Stimulated activated naive CD8-positive, alpha-beta T cell treated with anti-CD3 and anti-CD28 coated beads, Interleukin-15, Interleukin-2, amounts not matched to agents 100 ng/mL and 50 ng/mL, for 24 hours (primary cell): ENCODE measurements around the gene MIDN.

Experiments used
- H3K27ac Mint-ChIP-seq: one replicate; pipeline ENCODE4 v1.8.0; 2021; ENCODE audit warnings: mild to moderate bottlenecking, mixed read lengths
- H3K27me3 Mint-ChIP-seq: one replicate; pipeline ENCODE4 v1.8.0; 2021; ENCODE audit warnings: mixed read lengths
- H3K36me3 Mint-ChIP-seq: one replicate; pipeline ENCODE4 v1.8.0; 2021; ENCODE audit warnings: low read depth, mixed read lengths
- H3K4me1 Mint-ChIP-seq: one replicate; pipeline ENCODE4 v1.8.0; 2021; ENCODE audit warnings: low read depth, mixed read lengths
- H3K4me3 Mint-ChIP-seq: one replicate; pipeline ENCODE4 v1.8.0; 2021; ENCODE audit warnings: mild to moderate bottlenecking, mixed read lengths
- H3K9me3 Mint-ChIP-seq: one replicate; pipeline ENCODE4 v1.8.0; 2021; ENCODE audit warnings: mixed read lengths

Gene MIDN

DNA sequence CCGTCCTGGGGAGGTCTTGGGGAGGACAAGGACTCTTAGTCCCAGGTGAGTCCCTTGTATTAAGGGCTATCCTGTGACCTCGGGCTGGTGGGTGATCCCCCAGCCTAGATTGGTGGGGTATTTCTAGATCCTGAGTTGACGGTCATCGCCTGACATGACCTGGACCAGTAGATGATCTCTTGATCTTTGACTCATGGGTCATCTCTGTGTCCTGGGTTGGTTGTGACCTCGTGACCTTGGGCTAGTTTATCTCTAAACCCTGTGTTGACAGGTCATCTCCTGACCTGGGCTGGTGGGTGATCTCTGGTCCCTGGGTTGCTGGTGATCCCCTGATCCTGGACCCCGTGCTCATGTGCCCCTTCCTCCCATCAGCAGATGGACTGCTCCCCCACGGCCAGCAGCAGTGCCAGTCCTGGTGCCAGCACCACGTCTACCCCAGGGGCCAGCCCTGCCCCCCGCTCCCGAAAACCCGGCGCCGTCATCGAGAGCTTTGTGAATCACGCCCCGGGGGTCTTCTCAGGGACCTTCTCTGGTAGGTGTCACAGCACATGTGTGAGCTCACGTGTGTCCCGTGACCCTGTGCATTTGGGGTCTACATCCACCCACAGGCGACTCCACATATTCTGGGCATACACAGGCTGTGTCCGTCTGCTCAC, 6.3 kb downstream of the MIDN start:
- Mint-ChIP-seq H3K4me1 (peaks cover 45% of the 10 kb centered on the region), H3K27me3 (no peaks in the 10 kb centered on the region), H3K27ac (peak overlapping the region; percentile 85), H3K9me3 (no peaks in the 10 kb centered on the region), H3K4me3 (peak overlapping the region; percentile 20), H3K36me3 (peaks cover 39% of the 10 kb centered on the region)

DNA sequence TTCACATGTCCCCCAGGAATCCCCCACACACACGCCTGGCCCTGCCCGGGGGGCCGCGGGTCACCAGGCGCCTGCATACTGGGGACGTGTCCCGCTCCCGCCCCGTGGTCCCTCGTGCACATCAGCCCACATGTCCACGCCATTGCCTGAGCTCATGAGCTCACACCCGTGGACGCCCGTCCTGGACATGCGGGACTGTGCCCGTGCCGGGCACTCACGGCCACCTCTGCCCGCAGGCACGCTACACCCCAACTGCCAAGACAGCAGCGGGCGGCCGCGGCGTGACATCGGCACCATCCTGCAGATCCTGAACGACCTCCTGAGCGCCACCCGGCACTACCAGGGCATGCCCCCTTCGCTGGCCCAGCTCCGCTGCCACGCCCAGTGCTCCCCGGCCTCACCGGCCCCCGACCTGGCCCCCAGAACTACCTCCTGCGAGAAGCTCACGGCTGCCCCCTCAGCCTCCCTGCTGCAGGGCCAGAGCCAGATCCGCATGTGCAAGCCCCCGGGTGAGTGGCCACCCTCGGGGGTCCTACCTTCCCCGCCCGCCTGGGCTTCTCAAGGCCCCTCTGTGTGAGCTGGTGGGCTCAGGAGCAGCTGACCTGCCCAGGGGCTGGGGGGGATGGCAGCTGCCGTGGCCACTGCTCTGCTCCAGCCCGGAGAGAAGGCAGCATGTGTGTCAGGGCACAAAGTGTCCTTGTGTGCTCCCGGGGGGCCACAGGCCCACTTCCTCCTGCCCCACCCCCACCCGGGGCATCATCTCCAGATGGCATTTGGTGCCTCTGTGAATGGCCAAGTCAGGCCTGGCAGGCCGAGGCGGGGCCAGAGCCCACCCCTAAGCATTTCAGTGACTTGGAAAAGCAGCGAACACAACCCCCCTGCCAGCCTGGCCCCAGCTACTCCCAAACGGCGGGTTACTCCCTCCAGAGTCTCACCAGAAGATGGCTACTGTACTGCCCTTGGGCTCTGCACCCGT, 7.1 kb downstream of the MIDN start:
- Mint-ChIP-seq H3K4me3 (no peak overlapping the region), H3K4me1 (peaks cover 50% of the 10 kb centered on the region), H3K27me3 (no peaks in the 10 kb centered on the region), H3K27ac (peak overlapping the region; percentile 85), H3K9me3 (no peaks in the 10 kb centered on the region), H3K36me3 (peaks cover 39% of the 10 kb centered on the region)

DNA sequence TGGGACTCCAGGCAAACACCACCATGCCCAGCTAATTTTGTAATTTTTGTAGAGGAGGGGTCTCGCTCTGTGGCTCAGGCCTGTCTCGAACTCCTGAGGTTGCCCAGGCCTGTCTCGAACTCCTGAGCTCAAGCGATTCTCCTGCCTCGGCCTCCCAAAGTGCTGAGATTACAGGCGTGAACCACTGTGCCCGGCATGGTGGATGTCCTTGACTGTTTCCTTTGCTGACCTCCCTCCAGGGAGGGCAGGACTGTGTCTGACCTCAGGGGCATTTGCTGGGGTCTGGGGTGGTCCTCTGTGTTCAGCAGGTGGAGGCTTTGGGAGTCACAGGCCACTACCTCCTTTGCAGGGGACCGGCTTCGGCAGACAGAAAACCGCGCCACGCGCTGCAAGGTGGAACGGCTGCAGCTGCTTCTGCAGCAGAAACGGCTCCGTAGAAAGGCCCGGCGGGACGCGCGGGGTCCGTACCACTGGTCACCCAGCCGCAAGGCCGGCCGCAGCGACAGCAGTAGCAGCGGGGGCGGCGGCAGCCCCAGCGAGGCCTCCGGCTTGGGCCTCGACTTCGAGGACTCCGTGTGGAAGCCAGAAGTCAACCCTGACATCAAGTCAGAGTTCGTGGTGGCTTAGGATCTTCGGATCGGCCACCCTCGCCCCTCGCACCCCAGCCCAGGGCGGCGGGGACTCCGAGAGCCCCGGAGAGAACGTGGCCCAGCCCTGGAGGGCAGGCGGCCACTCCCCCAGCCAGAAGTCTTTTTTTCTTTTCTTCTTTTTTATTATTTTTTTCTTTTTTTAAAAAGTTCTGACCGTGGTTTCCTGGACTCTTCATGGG, 8.5 kb downstream of the MIDN start:
- Mint-ChIP-seq H3K9me3 (no peaks in the 10 kb centered on the region), H3K4me3 (peak overlapping the region; percentile 58), H3K4me1 (peaks cover 58% of the 10 kb centered on the region), H3K27me3 (no peaks in the 10 kb centered on the region), H3K36me3 (peaks cover 32% of the 10 kb centered on the region), H3K27ac (peak overlapping the region; percentile 93)

DNA sequence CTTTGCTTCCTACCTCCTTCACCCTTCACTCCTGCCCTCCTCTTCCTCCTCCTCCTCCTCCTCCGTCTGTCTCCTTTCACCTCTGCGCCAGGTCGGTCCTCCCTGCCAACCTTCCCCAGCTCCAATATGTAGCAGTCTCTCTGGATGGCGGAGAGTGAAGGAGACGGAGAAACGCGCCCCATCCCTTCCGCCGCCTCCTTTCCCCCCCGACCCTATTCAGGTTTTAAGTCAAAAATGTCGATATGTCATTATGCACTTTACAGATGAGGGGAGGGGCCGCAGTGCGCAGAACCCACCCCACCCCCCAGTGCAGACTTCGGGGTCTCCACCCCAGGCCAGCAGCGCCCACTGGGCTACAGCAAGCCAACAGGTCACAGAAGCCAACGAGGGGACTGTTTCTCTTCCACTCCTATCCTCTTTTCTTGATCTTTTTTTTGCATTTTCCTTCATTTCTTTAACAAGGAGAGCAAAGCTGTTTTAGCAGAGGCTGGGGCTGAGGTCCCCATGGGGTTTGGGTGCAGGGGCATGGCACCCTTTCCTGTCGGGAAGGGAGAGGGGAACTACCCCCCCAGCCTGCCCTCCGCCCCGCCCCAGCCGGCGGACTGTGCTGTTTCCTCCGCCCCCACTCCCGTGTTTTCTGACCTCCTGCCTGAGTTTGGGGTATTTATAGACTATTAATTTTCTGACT, 9.2 kb downstream of the MIDN start:
- peaks cover 62% of the 10 kb centered on the region for H3K4me1 Mint-ChIP-seq
- H3K27me3 Mint-ChIP-seq, result no peaks in the 10 kb centered on the region
- no peaks in the 10 kb centered on the region for H3K9me3 Mint-ChIP-seq
- peak overlapping the region; percentile 93 for H3K27ac Mint-ChIP-seq
- peak overlapping the region; percentile 58 for H3K4me3 Mint-ChIP-seq
- peaks cover 26% of the 10 kb centered on the region for H3K36me3 Mint-ChIP-seq

DNA sequence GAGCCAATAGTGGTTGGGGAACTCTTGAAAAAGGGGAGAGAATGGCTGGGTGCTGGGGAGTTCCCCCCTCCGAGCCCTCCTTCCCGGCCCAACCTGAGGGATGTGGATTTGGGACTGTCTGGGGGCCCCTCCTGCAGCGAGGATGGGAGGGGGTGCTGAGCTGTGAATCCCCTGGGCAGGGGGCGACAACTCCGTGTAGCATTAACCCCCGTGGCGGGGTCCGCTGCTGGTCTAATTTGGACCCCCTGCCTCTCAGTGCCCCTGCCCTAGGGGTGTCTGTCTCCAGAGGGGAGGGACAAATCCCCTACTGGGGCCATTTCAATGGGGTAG, 9.7 kb downstream of the MIDN start:
- Mint-ChIP-seq H3K4me1 (peaks cover 66% of the 10 kb centered on the region), H3K27ac (peak overlapping the region; percentile 93), H3K36me3 (peaks cover 26% of the 10 kb centered on the region)

DNA sequence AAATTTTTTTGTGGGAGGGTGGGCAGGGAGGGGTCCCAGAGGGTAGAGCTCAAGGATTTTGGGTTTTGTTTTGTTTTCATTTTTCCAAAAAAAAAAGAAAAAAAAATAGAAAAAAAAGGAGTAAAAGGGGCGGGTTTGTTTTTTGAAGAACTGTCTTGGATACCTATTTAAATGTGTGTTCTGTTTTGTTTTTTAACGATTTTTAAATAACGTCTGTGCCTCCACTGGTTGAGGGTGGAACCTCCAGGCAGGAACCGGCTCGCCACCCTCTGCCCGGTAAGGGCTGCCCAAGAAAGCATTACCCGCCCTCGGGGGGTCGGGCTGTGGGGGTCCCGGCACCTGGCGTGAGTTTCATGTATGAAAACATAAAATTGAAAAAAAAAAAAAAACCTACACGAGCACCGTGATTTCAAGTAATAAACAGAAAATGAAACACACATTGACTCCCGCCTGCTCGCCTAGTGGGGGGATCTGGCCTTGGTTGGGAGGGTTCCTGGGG, 10.4 kb downstream of the MIDN start:
- peaks cover 25% of the 10 kb centered on the region for H3K36me3 Mint-ChIP-seq
- peaks cover 65% of the 10 kb centered on the region for H3K4me1 Mint-ChIP-seq
- peak overlapping the region; percentile 85 for H3K4me3 Mint-ChIP-seq
- H3K27ac Mint-ChIP-seq, result peak overlapping the region; percentile 93
- no peaks in the 10 kb centered on the region for H3K9me3 Mint-ChIP-seq
- no peaks in the 10 kb centered on the region for H3K27me3 Mint-ChIP-seq

More for the DNA sequence above, 9.7 kb downstream of the MIDN start:
- Mint-ChIP-seq H3K27me3 (no peaks in the 10 kb centered on the region), H3K4me3 (peak overlapping the region; percentile 58), H3K9me3 (no peaks in the 10 kb centered on the region)

DNA sequence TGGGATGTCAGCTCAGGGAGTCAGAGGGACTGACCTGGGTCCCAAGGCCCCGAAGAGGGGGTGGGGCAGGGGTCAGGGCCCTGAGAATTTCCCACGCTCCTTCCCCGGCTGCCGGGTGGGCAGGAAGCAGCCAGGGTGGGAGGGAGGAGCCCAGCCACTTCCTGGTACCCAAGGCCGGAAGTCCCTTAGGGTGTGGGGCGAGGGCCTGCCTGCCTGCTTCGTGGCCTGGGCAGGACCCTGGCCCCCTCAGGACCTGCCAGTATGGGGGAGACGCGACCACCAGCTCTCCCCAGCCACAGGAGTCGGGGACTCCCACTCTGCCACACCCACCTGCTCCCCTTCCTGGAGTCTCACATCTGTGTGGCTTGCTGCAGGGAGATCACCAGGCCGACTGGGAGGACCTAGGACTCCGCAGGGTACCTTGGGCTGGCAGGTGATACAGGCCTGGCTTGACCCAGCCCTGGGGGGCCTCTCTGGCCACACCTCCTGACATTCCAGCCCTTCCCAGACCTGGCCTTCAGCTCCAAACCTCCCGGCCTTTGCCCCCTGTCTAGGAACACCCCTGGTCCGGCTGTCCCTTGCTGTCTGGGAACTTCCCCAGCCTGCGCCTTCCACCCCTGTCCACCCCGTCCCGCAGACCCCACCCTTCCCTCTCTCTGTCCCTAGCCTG, 11.0 kb downstream of the MIDN start:
- no peaks in the 10 kb centered on the region for H3K27me3 Mint-ChIP-seq
- peak overlapping the region; percentile 93 for H3K27ac Mint-ChIP-seq
- no peaks in the 10 kb centered on the region for H3K9me3 Mint-ChIP-seq
- H3K4me1 Mint-ChIP-seq, result peaks cover 70% of the 10 kb centered on the region
- H3K4me3 Mint-ChIP-seq, result peak overlapping the region; percentile 85
- peaks cover 25% of the 10 kb centered on the region for H3K36me3 Mint-ChIP-seq

DNA sequence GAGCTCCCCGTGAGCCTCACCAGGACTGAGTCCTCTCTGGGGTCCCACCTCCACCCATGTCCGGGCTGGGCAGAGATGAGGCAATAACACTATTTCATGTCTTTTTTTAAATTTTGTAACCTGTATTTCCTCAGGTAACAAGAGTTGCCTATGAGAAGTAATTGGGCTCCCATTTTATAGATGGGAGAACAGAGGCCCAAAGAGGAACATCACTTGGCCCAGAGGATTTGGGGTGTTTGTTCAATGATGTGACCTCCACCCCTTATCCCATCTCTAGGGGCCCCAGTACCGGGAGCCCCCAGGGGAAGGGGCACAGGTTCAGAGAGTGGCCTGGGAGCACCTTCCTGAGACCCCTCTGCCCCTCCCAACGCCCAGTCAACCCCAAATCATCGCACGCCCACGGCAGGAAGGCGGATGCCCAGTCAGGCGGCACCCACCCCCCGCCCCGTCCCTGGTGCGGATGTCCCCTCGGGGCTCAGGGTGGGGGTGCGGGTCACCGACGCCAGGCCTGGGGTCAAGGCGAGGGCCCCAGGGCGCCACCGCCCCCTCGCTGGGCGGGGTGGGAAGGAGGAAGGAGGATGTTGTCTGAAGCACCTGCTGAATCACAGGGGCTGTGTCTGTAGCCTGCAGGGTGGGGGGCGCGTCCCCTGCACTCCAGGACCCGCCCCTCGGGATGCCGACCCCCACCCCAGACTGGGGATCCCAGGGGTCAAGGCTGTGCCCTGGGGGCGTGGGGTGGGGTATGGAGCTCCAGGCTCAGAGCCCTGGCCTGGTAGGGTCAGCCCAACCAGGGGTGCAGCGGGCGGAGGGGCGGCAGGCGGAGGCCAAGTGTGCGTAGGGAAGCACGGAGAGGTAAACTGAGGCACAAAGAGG, 11.7 kb downstream of the MIDN start:
- Mint-ChIP-seq H3K4me3 (peak overlapping the region; percentile 85), H3K36me3 (peaks cover 18% of the 10 kb centered on the region)

DNA sequence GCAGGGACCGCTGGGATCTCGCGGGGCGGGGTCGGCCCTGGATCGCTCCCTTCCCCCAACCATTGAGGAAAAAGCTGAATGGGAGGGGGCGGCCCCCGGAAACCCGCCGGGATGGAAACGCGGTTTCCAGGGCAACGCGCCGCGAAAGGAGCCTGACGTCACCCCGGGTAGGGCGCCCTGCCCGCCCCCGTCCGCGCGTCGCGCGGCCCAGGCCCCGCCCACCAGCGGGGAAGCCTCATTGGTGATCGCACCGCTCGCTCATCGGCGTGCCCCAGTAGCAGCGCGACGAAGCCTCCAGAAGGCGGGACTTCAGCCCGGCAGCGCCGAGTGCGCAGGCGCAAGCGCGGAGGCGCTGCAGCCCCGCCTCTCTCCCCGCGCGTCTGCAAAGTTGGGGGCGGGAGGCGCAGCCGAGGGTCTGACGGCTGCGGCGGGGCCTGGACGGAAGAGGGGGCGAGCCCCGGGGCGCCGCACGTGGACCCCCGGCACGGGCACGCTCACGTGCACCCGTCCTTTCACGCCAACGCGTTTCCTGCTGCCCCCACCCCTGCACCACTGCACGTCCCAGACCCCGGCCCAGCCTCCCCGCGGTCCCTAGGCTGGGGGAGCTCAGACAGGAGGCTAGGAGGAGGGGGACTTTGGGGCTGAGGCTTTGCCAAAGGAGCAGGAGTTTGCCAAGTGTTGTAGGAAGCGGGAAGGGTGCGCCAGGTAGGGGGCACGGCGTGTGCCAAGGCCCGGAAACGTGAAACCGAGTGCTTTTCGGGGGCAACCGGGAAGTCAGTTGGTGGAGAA, 12.6 kb downstream of the MIDN start:
- Mint-ChIP-seq H3K36me3 (peaks cover 14% of the 10 kb centered on the region), H3K27ac (peak overlapping the region; percentile 93), H3K4me3 (peak overlapping the region; percentile 97), H3K4me1 (peaks cover 76% of the 10 kb centered on the region), H3K9me3 (no peaks in the 10 kb centered on the region), H3K27me3 (no peaks in the 10 kb centered on the region)

More for the DNA sequence above, 11.7 kb downstream of the MIDN start:
- H3K27ac Mint-ChIP-seq, result peak overlapping the region; percentile 93
- no peaks in the 10 kb centered on the region for H3K9me3 Mint-ChIP-seq
- peaks cover 68% of the 10 kb centered on the region for H3K4me1 Mint-ChIP-seq
- H3K27me3 Mint-ChIP-seq, result no peaks in the 10 kb centered on the region

DNA sequence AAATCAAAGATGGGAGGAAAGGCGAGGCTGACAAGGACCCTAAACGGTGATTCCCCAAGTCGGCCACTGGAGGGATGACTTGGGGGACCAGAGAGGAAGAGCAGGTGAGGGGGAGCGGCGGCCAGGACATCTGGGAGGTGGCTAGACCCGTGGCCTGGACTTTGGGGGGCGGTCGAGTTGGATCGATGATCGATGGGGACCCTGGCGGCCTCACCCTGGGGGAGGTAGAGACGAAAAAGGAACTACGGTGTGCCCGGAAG, 13.1 kb downstream of the MIDN start:
- H3K9me3 Mint-ChIP-seq, result no peaks in the 10 kb centered on the region
- H3K27ac Mint-ChIP-seq, result peak overlapping the region; percentile 93
- H3K36me3 Mint-ChIP-seq, result peaks cover 12% of the 10 kb centered on the region
- H3K4me3 Mint-ChIP-seq, result peak overlapping the region; percentile 97
- no peaks in the 10 kb centered on the region for H3K27me3 Mint-ChIP-seq
- peaks cover 76% of the 10 kb centered on the region for H3K4me1 Mint-ChIP-seq

DNA sequence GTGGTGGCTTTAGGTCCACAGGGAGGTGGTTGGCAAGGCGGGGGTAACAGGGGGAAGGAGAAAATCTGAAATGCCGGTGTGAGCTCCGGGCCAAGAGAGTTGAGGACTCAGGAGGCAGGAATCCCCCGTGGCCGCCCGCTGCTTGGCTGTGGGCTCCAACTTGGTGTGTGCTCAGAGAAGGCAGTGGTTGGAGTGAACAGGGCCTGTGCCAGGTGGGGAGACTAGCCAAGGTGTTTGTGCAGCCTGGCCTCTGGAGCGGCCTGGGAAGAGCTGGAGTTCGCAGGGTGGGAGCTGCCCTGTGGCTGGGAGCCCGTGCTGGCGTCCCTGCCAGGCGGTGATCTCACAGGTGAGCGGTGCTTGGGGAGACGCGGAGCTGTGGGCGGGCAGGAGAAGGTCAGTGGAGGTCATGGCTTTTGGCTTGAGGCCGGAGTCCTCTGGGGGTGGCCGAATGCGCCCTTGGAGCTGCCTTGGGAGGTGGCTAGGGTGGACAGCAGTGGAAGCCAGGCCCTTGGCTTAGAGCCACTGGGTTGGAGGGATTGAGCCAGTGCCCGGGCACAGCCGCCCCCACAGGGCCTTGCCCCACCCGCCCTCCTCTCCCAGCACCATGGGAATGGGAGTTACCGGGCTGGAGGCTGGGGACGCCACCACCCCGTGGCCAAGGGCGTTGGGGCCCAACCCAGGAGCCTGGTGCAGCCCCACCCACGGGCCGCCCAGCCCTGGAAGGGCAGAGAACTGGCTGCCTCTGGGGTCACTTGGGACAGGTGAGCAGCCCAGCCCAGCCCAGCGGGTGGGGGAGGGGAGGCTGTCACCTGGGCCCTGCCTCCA, 13.6 kb downstream of the MIDN start:
- Mint-ChIP-seq H3K4me1 (peaks cover 73% of the 10 kb centered on the region), H3K36me3 (peaks cover 10% of the 10 kb centered on the region), H3K4me3 (peak overlapping the region; percentile 97)

DNA sequence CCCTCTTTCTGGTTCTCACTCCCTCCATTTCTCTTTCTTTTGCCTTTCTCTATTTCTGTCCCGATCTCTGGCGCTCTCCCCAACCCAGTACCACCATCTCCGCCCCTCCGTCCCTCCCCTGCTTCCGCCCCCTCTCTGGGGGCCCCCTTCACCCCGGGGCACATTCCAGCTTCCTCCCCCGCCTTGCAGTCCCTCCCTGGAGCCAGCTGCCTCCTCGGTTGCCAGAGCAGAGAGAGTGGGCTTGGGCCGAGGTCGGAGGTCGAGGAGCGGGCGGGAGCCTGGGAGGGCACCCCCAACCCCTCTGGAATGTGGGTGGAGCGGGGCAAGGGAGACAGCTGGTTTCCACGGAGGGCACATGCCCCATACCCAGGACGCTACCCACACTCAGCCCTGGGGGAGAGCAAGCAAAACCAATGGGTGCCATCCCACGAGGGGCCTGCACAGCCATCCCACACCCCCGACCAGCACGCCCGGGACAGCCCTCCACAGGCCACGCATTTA, 14.3 kb downstream of the MIDN start:
- H3K9me3 Mint-ChIP-seq, result no peaks in the 10 kb centered on the region
- peaks cover 6% of the 10 kb centered on the region for H3K36me3 Mint-ChIP-seq
- H3K27me3 Mint-ChIP-seq, result no peaks in the 10 kb centered on the region
- peak overlapping the region; percentile 52 for H3K27ac Mint-ChIP-seq
- H3K4me1 Mint-ChIP-seq, result peaks cover 74% of the 10 kb centered on the region
- H3K4me3 Mint-ChIP-seq, result peak overlapping the region; percentile 74

More for the DNA sequence above, 13.6 kb downstream of the MIDN start:
- no peaks in the 10 kb centered on the region for H3K9me3 Mint-ChIP-seq
- peak overlapping the region; percentile 93 for H3K27ac Mint-ChIP-seq
- H3K27me3 Mint-ChIP-seq, result no peaks in the 10 kb centered on the region
